Liver (tissue), 9 donors: ENCODE data around the gene PTH1R. TPM values are rescaled to one million over a fixed set of nuclear protein-coding genes. Genes with fewer than 3 reads are reported as not detected.

ENCODE experiments used
- DNase-seq: peaks from one replicate; pipeline ENCODE4 v3.0.0-alpha.2; 2017; ENCODE audit warnings: low spot score
- H3K27ac ChIP-seq, 2 donors: one replicate each; pipeline ENCODE4 v1.7.0; 2013; ENCODE audit warnings: inconsistent platforms in 2 of 2, low read length in 2 of 2, control low read depth in 1 of 2, low read depth in 1 of 2, mild to moderate bottlenecking in 1 of 2
- H3K27me3 ChIP-seq, 4 donors: one replicate each; pipeline versions ENCODE4 v1.6.1 to v1.7.0; 2013; ENCODE audit warnings: low read length in 3 of 4, inconsistent platforms in 1 of 4, mild to moderate bottlenecking in 1 of 4, moderate library complexity in 1 of 4; ENCODE audit not compliant: control insufficient read depth in 4 of 4, insufficient read depth in 4 of 4
- H3K36me3 ChIP-seq, 4 donors: one replicate each; pipeline versions ENCODE4 v1.6.1 to v1.7.0; 2013; ENCODE audit warnings: low read length in 3 of 4, mild to moderate bottlenecking in 3 of 4, low read depth in 1 of 4, moderate library complexity in 1 of 4; ENCODE audit not compliant: control insufficient read depth in 4 of 4, insufficient read depth in 3 of 4
- H3K4me1 ChIP-seq, 4 donors: one replicate each; pipeline versions ENCODE4 v1.6.1 to v1.7.0; 2013; ENCODE audit warnings: low read length in 3 of 4, mild to moderate bottlenecking in 3 of 4, moderate library complexity in 1 of 4; ENCODE audit not compliant: control insufficient read depth in 4 of 4, insufficient read depth in 4 of 4
- H3K4me3 ChIP-seq, 3 donors: one replicate each; pipeline versions ENCODE4 v1.6.1 to v1.7.0; 2013; ENCODE audit warnings: low read length in 3 of 3, control low read depth in 1 of 3, low read depth in 1 of 3, mild to moderate bottlenecking in 1 of 3
- H3K9ac ChIP-seq, 2 donors: one replicate each; pipeline ENCODE4 v1.7.0; 2013; ENCODE audit warnings: low read length in 2 of 2, mild to moderate bottlenecking in 2 of 2, moderate library complexity in 2 of 2, control low read depth in 1 of 2, low read depth in 1 of 2
- H3K9me3 ChIP-seq, 4 donors: one replicate each; pipeline versions ENCODE4 v1.6.1 to v1.7.0; 2013; ENCODE audit warnings: low read length in 3 of 4; ENCODE audit not compliant: control insufficient read depth in 4 of 4
- ATF3 ChIP-seq: IDR thresholded peaks from 2 replicates; pipeline ENCODE4 v1.6.1; 2016; ENCODE audit warnings: antibody characterized with exemption
- EGR1 ChIP-seq, 2 donors: IDR thresholded peaks; 2 replicates each; pipeline ENCODE4 v1.6.1; 2016 to 2018; ENCODE audit warnings: antibody characterized with exemption in 2 of 2, low read depth in 2 of 2
- FOXA1 ChIP-seq: IDR thresholded peaks from 2 replicates; pipeline ENCODE4 v1.6.1; 2016; ENCODE audit warnings: antibody characterized with exemption
- FOXA2 ChIP-seq: IDR thresholded peaks from 2 replicates; pipeline ENCODE4 v1.6.1; 2016; ENCODE audit warnings: antibody characterized with exemption
- HNF4A ChIP-seq, 2 donors: conservative IDR thresholded peaks; 2 replicates each; pipeline ENCODE4 v1.6.1; 2016; ENCODE audit warnings: antibody characterized with exemption in 2 of 2, mild to moderate bottlenecking in 2 of 2
- HNF4G ChIP-seq: IDR thresholded peaks from 2 replicates; pipeline ENCODE4 v1.6.1; 2016; ENCODE audit warnings: antibody characterized with exemption
- MAX ChIP-seq: IDR thresholded peaks from 2 replicates; pipeline ENCODE4 v1.6.1; 2016; ENCODE audit warnings: antibody characterized with exemption
- RAD21 ChIP-seq, 2 donors: IDR thresholded peaks; 2 replicates each; pipeline ENCODE4 v1.6.1; 2016; ENCODE audit warnings: antibody characterized with exemption in 2 of 2, mild to moderate bottlenecking in 2 of 2
- RXRA ChIP-seq, 2 donors: IDR thresholded peaks; 2 replicates each; pipeline ENCODE4 v1.6.1; 2017 to 2018; ENCODE audit warnings: antibody characterized with exemption in 2 of 2, mild to moderate bottlenecking in 1 of 2
- SP1 ChIP-seq: IDR thresholded peaks from 2 replicates; pipeline ENCODE4 v1.6.1; 2018; ENCODE audit warnings: antibody characterized with exemption, mild to moderate bottlenecking
- ZBTB33 ChIP-seq: IDR thresholded peaks from 2 replicates; pipeline ENCODE4 v1.6.1; 2016; ENCODE audit warnings: antibody characterized with exemption
- WGBS: extraction: QIAGEN DNeasy Blood & Tissue Kit; methylation state at CpG from one replicate; pipeline ENCODE4 v1.1.7; 2013; 5-methylcytosine and 5-hydroxymethylcytosine counted together
- polyA plus RNA-seq, 2 donors: library from polyadenylated mRNA; stranded (reverse) in 1 of 2; unstranded in 1 of 2; fragments of 200-250 nt in 1 of 2; fragments of >200 nt in 1 of 2; fragmentation: Nextera tagmentation in 1 of 2; extraction: Ambion mirVana in 1 of 2; gene quantifications; one replicate each; pipeline versions ENCODE4 v1.2.1 to v1.2.3, GENCODE V29; 2013 to 2015
- total RNA-seq, 2 donors: library from RNA; depleted of rRNA; stranded (reverse); fragments of >200 nt; gene quantifications; one replicate each; pipeline ENCODE4 v1.2.3, GENCODE V29; 2014
- TF ChIP-seq, protein P1 (sequence below): fragments of 150-350 bp; IDR thresholded peaks from 2 replicates; pipeline ENCODE4 v1.5.1; 2017; ENCODE audit warnings: improper control_type of control experiment, low read depth, low read length; ENCODE audit not compliant: missing input control
- donor health status: healthy.
- donor health status: healthy.
- donor health status: healthy.
- donor health status: healthy.
- donor health status: healthy.

Gene PTH1R
- total and polyA plus RNA-seq, 4 donors: 7.2 to 28.4 (median 23.6) TPM

- H3K9me3 ChIP-seq: no peaks in the 10 kb centered on the region
- peaks cover 21 to 57% (median 47%) of the 10 kb centered on the region in 4 donors for H3K4me1 ChIP-seq
- no peak for DNase-seq
- WGBS: 45% methylated on average over 2 of the region's 2 CpGs
- no peak overlapping the region for H3K27ac ChIP-seq
- H3K36me3 ChIP-seq: peaks cover 9 to 14% (median 12%) of the 10 kb centered on the region in 4 donors
- no peak overlapping the region for H3K9ac ChIP-seq
- no peaks in the 10 kb centered on the region for H3K27me3 ChIP-seq
- H3K4me3 ChIP-seq: no peak overlapping the region
- peak; percentile 16 to 27 for TF ChIP-seq RXRA (IDR thresholded peaks at IDR 0.05)
- no peak for TF ChIP-seq ZBTB33
- TF ChIP-seq ATF3: no peak
- peak in 1 of 2 donors; percentile 43 for TF ChIP-seq RAD21 (IDR thresholded peaks at IDR 0.05)
Observed at GRCh38 chr3:46929324-46929723, 51.8 kb downstream of the PTH1R start.

- peaks cover 29 to 67% (median 53%) of the 10 kb centered on the region in 4 donors for H3K4me1 ChIP-seq
- H3K36me3 ChIP-seq: peaks cover 2 to 10% (median 6%) of the 10 kb centered on the region in 4 donors
- H3K9ac ChIP-seq: no peak overlapping the region
- 75% methylated on average over 9 of the region's 9 CpGs for WGBS
- H3K27me3 ChIP-seq: no peaks in the 10 kb centered on the region
- no peaks in the 10 kb centered on the region for H3K9me3 ChIP-seq
- no peak overlapping the region for H3K4me3 ChIP-seq
- peak overlapping the region; percentile 6 to 63 for H3K27ac ChIP-seq
- TF ChIP-seq SP1: no peak
- no peak for TF ChIP-seq MAX
- TF ChIP-seq EGR1 (IDR thresholded peaks at IDR 0.05; ENCODE audit: low read depth in 2 of 2): no peak
- TF ChIP-seq ZBTB33: no peak
- no peak for TF ChIP-seq ATF3
- TF ChIP-seq, protein P1, sequence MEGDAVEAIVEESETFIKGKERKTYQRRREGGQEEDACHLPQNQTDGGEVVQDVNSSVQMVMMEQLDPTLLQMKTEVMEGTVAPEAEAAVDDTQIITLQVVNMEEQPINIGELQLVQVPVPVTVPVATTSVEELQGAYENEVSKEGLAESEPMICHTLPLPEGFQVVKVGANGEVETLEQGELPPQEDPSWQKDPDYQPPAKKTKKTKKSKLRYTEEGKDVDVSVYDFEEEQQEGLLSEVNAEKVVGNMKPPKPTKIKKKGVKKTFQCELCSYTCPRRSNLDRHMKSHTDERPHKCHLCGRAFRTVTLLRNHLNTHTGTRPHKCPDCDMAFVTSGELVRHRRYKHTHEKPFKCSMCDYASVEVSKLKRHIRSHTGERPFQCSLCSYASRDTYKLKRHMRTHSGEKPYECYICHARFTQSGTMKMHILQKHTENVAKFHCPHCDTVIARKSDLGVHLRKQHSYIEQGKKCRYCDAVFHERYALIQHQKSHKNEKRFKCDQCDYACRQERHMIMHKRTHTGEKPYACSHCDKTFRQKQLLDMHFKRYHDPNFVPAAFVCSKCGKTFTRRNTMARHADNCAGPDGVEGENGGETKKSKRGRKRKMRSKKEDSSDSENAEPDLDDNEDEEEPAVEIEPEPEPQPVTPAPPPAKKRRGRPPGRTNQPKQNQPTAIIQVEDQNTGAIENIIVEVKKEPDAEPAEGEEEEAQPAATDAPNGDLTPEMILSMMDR: no peak
- no peak for TF ChIP-seq HNF4G
- no peak for TF ChIP-seq FOXA2
- no peak for TF ChIP-seq HNF4A (conservative IDR thresholded peaks at IDR 0.05)
- TF ChIP-seq FOXA1: no peak
- no peak for DNase-seq
Observed at GRCh38 chr3:46930166-46930944, 52.8 kb downstream of the PTH1R start.
